Caco-2 (cell line): ENCODE measurements around the gene CNGA4. TPM values are rescaled to one million over a fixed set of nuclear protein-coding genes. Genes with fewer than 3 reads are reported as not detected.

Experiments
- BruUV-seq: library from RNA; stranded (reverse); fragments of 400-500 nt; replicated peaks from 2 replicates; lab custom pipeline; 2021; lab: Mats Ljungman, UMichigan
- CTCF ChIA-PET: fragments of 300-600 bp; sonication (Branson Sonifier 250); formaldehyde crosslinking; loops from one replicate; lab custom pipeline; 2022; ENCODE audit warnings: antibody characterized with exemption; lab: Charles Lee
- POLR2A ChIA-PET: fragments of 300-600 bp; sonication (Branson Sonifier 250); formaldehyde crosslinking; loops from one replicate; lab custom pipeline; 2022; ENCODE audit warnings: antibody characterized with exemption; lab: Charles Lee
- DNase-seq, 2 experiments: peaks; one replicate each; pipeline versions ENCODE4 v3.0.0 to v3.0.0-alpha.2; 2020 to 2022
- H3K27me3 ChIP-seq: replicated peaks from 2 replicates; pipeline ENCODE4 v1.6.0; 2011; ENCODE audit warnings: low read length; ENCODE audit not compliant: control insufficient read depth, insufficient read depth
- H3K36me3 ChIP-seq: 2 replicates; pipeline ENCODE4 v1.5.1; 2011; ENCODE audit warnings: low read length; ENCODE audit not compliant: control insufficient read depth, insufficient read depth
- H3K4me1 ChIP-seq: fragments of 250-450 bp; sonication (Bioruptor Pico); 2 replicates; pipeline ENCODE4 v1.5.1; 2020; ENCODE audit warnings: mild to moderate bottlenecking
- H3K4me3 ChIP-seq: 2 replicates; pipeline ENCODE4 v1.5.1; 2011; ENCODE audit warnings: low read depth, mild to moderate bottlenecking, control low read depth, low read length
- H3K9me3 ChIP-seq: fragments of 250-450 bp; sonication (Bioruptor Pico); 2 replicates; pipeline ENCODE4 v1.5.1; 2020; ENCODE audit warnings: mild to moderate bottlenecking, moderate library complexity
- H3K27ac Mint-ChIP-seq: one replicate; pipeline ENCODE4 v1.8.0; 2022; ENCODE audit warnings: mixed read lengths; ENCODE audit not compliant: unreplicated experiment
- H3K27me3 Mint-ChIP-seq: one replicate; pipeline ENCODE4 v1.8.0; 2022; ENCODE audit warnings: mixed read lengths; ENCODE audit not compliant: insufficient read depth, unreplicated experiment
- H3K36me3 Mint-ChIP-seq: one replicate; pipeline ENCODE4 v1.8.0; 2022; ENCODE audit warnings: mild to moderate bottlenecking, mixed read lengths; ENCODE audit not compliant: insufficient read depth, unreplicated experiment
- H3K4me1 Mint-ChIP-seq: one replicate; pipeline ENCODE4 v1.8.0; 2022; ENCODE audit warnings: low read depth, mixed read lengths; ENCODE audit not compliant: unreplicated experiment
- H3K4me3 Mint-ChIP-seq: one replicate; pipeline ENCODE4 v1.8.0; 2022; ENCODE audit warnings: mild to moderate bottlenecking, moderate library complexity, mixed read lengths; ENCODE audit not compliant: unreplicated experiment
- H3K9me3 Mint-ChIP-seq: one replicate; pipeline ENCODE4 v1.8.0; 2022; ENCODE audit warnings: mixed read lengths; ENCODE audit not compliant: unreplicated experiment
- intact Hi-C: fragments of 100-400 bp; cut with micrococcal nuclease; formaldehyde crosslinking; loops from one replicate; pipeline ENCODE4 v1.10.0; 2022; ENCODE audit not compliant: unreplicated experiment
- total RNA-seq: library from RNA; stranded (reverse); gene quantifications from 2 replicates; pipeline ENCODE4 v1.2.3, GENCODE V29; 2022
- TF ChIP-seq, protein P1 (sequence below), 2 experiments: fragments of 200-600 bp in 1 of 2; IDR thresholded peaks; 1 replicate in 1 of 2; 2 replicates in 1 of 2; pipeline versions ENCODE4 v1.5.1 to v1.8.0; 2011 to 2022; ENCODE audit warnings: antibody characterized with exemption in 1 of 2, control low read depth in 1 of 2, inconsistent platforms in 1 of 2, low read depth in 1 of 2, low read length in 1 of 2, mild to moderate bottlenecking in 1 of 2, moderate library complexity in 1 of 2; ENCODE audit not compliant: insufficient read depth in 1 of 2, severe bottlenecking in 1 of 2, unreplicated experiment in 1 of 2

Gene CNGA4
- total RNA-seq, 1 experiment from 2014 or later = not detected

GRCh38 chr11:6269994-6270393 is 31.1 kb downstream of the CNGA4 start:
- Mint-ChIP-seq H3K4me1 (no peaks in the 10 kb centered on the region), H3K4me3 (no peak overlapping the region), H3K36me3 (no peaks in the 10 kb centered on the region), H3K27ac (no peak overlapping the region), H3K9me3 (no peaks in the 10 kb centered on the region), H3K27me3 (peaks cover 12% of the 10 kb centered on the region)
- Histone ChIP-seq H3K4me1 (no peaks in the 10 kb centered on the region), H3K27me3 (no peaks in the 10 kb centered on the region), H3K36me3 (no peaks in the 10 kb centered on the region), H3K9me3 (no peaks in the 10 kb centered on the region), H3K4me3 (no peak overlapping the region)
- TF ChIP-seq, protein P1, sequence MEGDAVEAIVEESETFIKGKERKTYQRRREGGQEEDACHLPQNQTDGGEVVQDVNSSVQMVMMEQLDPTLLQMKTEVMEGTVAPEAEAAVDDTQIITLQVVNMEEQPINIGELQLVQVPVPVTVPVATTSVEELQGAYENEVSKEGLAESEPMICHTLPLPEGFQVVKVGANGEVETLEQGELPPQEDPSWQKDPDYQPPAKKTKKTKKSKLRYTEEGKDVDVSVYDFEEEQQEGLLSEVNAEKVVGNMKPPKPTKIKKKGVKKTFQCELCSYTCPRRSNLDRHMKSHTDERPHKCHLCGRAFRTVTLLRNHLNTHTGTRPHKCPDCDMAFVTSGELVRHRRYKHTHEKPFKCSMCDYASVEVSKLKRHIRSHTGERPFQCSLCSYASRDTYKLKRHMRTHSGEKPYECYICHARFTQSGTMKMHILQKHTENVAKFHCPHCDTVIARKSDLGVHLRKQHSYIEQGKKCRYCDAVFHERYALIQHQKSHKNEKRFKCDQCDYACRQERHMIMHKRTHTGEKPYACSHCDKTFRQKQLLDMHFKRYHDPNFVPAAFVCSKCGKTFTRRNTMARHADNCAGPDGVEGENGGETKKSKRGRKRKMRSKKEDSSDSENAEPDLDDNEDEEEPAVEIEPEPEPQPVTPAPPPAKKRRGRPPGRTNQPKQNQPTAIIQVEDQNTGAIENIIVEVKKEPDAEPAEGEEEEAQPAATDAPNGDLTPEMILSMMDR (IDR thresholded peaks at IDR 0.05; ENCODE audit: insufficient read depth in 1 of 2, low read depth in 1 of 2, low read length in 1 of 2, severe bottlenecking in 1 of 2, unreplicated experiment in 1 of 2) = no peak
- no peak for DNase-seq
- intact Hi-C loops = no loop called here
- POLR2A ChIA-PET = no interaction called here
- no TSS peak for BruUV-seq
- CTCF ChIA-PET = interaction anchor here (0.5 kb wide), 1 partner anchor 102 kb away, joined by 3 read pairs; no protein-coding TSS in a partner anchor

GRCh38 chr11:6270584-6271246 is 31.8 kb downstream of the CNGA4 start:
- Mint-ChIP-seq H3K4me1 (no peaks in the 10 kb centered on the region), H3K4me3 (no peak overlapping the region), H3K27ac (no peak overlapping the region), H3K27me3 (peaks cover 16% of the 10 kb centered on the region), H3K36me3 (no peaks in the 10 kb centered on the region), H3K9me3 (no peaks in the 10 kb centered on the region)
- TF ChIP-seq, protein P1 (IDR thresholded peaks at IDR 0.05; ENCODE audit: insufficient read depth in 1 of 2, low read depth in 1 of 2, low read length in 1 of 2, severe bottlenecking in 1 of 2, unreplicated experiment in 1 of 2) = no peak
- no TSS peak for BruUV-seq
- Histone ChIP-seq H3K4me1 (no peaks in the 10 kb centered on the region), H3K4me3 (no peak overlapping the region), H3K9me3 (no peaks in the 10 kb centered on the region), H3K36me3 (no peaks in the 10 kb centered on the region), H3K27me3 (no peaks in the 10 kb centered on the region)
- CTCF ChIA-PET = interaction anchor here (0.5 kb wide), 2 partner anchors 30 to 101 kb away, joined by 3 read pairs; no protein-coding TSS in a partner anchor
- POLR2A ChIA-PET = no interaction called here
- intact Hi-C loops = no loop called here
- DNase-seq = no peak

DNA sequence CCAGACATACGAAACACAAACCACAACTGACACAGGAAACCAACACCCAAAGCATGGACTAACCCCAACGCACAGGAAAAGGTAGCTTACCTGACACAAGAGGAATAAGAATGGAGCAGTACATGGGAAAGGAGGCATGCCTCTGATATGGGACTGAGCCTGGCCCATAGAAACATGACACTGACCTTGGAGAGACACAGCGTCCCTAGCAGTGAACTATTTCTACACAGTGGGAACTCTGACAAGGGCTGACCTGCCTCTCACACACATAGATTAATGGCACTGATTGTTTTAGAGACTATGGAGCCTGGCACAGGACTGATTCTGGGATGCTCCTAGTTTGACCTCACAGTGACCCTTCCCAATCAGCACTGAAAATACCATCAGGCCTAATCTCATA is 32.7 kb downstream of the CNGA4 start:
- no peaks in the 10 kb centered on the region for H3K4me1 Mint-ChIP-seq
- no TSS peak for BruUV-seq
- no peaks in the 10 kb centered on the region for H3K4me1 ChIP-seq
- CTCF ChIA-PET = interaction anchor here (0.5 kb wide), 1 partner anchor 29 kb away, joined by 3 read pairs; no protein-coding TSS in a partner anchor
- H3K27me3 ChIP-seq = no peaks in the 10 kb centered on the region
- H3K36me3 ChIP-seq = no peaks in the 10 kb centered on the region
- no peak for DNase-seq
- H3K36me3 Mint-ChIP-seq = no peaks in the 10 kb centered on the region
- TF ChIP-seq, protein P1 (IDR thresholded peaks at IDR 0.05; ENCODE audit: insufficient read depth in 1 of 2, low read depth in 1 of 2, low read length in 1 of 2, severe bottlenecking in 1 of 2, unreplicated experiment in 1 of 2) = no peak
- no peak overlapping the region for H3K27ac Mint-ChIP-seq
- intact Hi-C loops = no loop called here
- no peak overlapping the region for H3K4me3 Mint-ChIP-seq
- no peak overlapping the region for H3K4me3 ChIP-seq
- H3K9me3 Mint-ChIP-seq = no peaks in the 10 kb centered on the region
- H3K27me3 Mint-ChIP-seq = peaks cover 20% of the 10 kb centered on the region
- POLR2A ChIA-PET = no interaction called here
- peaks cover 5% of the 10 kb centered on the region; the same call in 1 of the 2 replicates for H3K9me3 ChIP-seq
